Activated effector memory CD4-positive, alpha-beta T cell treated with anti-CD3 and anti-CD28 coated beads, Interleukin-2, amount 50 U/mL, for 16 hours (primary cell): ENCODE results near the gene PLA2G5.

Experiments used
- DNase-seq: peaks from one replicate; pipeline ENCODE4 v3.0.0-alpha.2; 2020

Gene PLA2G5

DNA sequence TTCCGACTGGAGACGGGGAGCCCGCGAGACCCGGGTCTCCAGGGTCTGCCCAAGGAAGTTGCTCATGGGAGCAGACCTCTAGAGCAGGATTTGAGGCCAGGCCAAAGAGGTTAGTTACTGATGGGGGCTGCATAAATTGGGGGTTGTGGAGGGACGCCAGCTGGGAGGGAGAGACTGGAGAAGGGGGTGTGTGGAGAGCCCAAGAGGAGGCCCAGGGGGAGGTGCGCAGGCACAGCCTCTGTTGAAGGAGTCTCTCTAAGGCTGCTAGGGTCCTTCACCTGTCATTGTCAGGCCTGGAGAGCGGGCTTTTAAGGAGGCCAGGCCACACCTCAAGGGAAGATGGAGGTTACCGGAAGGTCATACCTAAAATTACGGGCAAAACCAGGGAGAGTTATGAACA is 363 bp downstream of the PLA2G5 start:
- DNase-seq = no peak

DNA sequence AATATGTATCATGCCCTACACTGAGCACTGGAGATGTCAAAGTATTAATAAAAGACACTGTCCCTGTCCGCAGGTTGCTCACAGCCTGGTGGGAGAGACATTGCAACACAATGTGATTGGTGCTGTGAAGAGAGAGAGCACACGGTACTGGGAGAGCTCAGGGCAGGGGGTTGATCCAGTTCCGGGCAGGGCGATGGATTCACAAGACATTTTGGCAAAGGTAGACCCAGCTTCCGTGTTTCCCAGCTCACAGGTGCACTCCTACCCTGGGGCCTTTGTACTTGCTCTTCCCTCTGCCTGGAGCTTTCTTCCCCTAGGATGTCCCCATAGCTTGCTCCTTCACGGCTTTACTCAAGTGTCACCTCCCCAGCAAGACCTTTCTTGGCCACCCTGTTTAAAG is 1.4 kb downstream of the PLA2G5 start:
- DNase-seq = no peak

DNA sequence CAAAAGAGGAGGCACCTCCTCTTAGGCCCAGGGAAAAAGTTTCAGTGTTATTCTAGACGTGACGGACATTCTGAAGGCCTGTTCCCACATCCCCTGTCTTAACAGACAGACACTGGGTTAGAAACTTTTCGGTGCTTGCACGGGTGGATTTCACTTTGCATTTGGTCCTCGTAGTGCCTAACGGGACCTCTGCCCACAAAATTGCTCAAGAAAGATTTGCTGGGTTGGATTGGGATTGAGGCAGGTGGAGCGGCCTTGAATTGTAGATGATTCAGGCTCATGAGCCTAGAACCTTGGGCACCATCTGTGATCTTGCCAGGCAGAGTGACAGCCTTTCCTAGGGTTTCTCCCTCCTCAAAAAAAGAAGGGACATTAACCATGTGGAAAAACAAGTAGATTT is 2.8 kb downstream of the PLA2G5 start:
- DNase-seq = no peak

DNA sequence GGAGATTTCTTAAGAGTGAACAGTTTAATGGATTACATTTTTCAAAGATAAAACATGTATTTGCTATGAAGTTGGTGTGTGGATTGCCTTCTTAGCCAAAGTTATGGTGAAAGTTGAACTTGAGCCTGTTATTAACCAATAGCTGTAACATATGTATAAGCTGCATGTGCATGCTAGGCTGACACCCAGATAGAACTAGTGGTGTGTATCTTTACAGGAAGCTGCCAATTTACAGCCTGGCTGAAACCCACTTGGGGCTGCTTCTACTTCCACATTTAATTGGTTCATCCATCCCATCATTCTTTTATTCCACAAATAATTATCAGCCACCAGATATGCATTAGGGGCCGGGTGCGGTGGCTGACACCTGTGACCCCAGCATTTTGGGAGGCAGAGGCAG is 3.3 kb downstream of the PLA2G5 start:
- no peak for DNase-seq

DNA sequence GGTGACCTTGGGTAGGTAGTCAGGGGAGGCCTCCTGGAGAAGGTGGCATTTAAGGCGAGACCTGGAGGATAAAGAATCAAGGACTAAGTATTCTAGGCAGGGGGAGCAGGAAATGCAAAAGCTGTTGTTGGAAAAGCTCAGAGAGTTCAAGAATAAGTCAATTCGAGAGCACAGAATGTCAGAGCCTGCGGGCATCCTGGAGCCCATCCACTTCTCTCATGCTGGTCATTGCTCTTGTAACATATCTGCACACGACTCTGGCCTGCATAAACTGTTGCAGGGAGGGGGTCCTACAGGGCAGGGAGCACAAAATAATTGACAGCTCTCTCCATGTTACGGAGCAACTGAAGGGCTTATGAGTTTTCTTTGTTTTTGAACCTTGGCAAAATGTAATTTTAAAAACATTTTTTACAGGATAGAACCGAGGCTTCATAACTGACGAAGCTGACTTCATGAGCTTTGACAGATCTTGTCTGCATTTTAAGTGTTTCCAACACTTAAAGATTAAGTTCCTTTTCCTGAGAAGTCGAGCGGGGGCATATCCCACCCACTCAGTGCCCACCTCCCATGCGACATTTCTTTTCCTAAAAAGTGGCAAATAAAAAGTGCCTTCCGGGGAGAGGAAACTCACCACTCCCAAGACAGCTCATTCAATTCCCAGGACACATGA is 4.2 kb downstream of the PLA2G5 start:
- no peak for DNase-seq

DNA sequence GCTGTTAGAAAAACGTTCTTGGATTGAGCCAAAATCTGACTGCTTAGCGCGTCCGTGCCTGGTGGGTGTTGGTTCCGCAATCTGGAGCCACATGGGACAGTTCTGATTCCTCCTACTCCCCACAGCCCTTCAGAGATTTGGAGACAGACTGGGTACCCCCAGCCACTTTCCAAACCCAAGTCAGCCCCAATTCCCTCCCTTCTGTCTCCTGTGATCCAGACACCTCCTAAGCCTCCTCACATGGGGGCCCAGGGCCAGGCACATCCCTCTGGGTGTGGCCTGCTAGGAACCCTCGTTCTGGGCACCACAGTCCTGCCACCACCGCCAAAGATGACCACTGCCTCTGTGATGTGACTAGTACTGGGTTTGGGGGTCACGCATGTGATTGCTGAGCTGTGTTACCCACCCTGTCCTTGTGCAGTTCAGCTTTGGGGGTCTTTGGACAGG is 4.8 kb downstream of the PLA2G5 start:
- DNase-seq = no peak

DNA sequence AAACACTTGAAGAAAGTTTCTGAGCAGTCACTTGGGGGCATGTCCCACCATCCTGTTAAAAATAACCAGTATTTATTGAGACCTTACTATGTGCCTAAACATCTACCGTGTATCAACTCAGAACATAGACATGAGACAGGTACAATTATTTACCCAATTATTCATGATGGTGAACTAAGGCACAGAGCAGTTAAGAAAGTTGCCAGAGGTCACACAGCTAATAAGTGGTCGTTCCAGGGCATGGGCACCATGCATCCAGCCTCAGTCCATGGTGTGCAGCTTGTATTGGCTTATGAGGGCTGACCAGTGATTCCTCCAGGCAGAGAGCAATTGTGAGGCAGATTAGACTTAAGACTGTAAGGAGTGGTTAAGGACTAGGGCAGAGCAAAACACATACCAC is 5.4 kb downstream of the PLA2G5 start:
- no peak for DNase-seq

DNA sequence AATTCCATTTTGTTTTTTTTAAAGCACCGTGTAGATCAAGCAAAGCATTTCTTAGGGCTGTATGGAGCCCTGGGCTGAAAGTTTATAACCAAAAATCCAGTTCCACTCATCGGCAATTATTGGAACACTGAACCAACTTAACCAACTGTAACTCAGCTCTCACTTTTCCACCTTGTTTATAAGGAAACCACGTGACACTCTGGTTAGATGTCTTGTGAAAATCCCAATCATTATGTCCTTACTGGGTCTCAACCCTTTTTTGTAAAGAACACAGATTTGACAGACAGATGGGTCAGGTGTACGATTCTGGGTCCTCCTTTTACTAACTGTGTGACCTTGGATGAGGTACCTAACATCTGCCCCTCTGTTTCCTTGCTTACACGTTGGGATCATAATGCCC is 6.2 kb downstream of the PLA2G5 start:
- DNase-seq = no peak

DNA sequence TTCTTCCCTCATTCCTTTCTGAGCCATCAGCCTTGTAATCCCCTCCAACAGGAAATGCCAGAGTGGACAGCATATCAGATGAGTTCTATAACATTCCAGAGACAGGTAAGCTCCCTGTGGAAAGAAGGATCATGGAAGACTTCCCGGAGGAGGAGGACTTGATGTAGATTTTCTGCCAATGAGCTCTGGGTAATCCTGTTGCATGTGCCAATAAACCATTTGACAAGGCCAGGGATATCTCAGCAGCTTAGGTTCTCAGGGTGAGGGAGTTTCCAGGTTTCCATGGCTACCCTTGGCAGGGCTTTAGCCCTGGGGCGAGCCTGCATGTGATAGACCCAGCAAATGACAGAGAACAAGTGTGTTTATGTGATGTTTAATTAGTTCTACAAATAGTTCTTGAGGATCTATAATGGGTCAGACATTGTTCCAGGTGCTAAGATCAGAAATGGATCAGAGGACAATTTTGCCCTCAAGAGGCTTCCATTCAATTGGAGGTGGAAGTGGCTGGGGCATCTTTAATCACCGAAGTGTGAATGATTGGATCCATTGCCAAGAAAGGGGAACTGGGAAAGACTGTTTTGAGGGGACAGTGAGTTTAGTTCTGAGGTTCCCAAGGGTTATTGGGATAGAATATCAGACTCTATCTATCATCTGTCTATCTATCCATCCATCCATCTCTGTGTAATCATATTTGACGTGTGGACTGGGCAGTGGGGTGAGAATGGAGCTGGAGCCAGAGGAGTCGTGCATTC is 6.9 kb downstream of the PLA2G5 start:
- DNase-seq = no peak

DNA sequence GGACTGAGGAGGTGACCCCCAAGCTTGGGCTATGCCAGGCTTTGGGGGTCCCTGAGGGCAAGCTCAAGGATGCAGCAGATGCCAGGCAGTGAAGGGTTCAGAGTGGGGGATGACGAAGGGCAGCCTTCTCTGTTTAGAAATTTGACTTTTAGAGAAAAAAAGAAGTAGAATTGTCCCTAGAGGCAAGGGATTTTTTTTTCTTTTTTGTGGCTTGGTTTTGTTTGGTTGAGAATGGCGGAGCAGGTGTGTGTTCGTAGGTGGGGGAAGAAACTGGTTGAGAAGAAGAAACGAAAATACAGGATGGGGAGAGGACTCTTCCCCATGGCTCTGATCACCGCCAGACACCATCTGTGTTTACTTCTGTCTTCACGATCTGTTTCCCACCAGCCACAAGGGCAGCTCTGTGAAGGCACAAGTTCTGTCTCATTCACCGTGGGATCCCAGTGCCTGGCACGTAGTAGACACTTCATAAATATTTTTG is 8.2 kb downstream of the PLA2G5 start:
- no peak for DNase-seq

DNA sequence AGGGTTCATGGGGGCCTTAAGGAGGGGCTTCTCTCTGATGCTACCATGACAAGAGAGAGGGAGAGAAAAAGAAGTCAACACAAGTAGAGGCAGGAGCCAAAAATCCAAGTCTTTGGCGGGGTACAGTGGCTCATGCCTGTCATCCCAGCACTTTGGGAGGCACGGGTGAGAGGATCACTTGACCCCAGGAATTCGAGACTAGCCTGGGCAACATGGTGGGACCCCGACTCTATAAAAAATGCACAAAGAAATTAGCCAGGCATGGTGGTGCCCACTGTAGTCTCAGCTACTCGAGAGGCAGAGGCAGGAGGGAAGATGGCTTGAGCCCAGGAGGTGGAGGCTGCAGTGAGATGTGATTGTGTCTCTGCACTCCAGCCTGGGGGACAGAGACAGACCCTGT is 8.7 kb downstream of the PLA2G5 start:
- DNase-seq = no peak

DNA sequence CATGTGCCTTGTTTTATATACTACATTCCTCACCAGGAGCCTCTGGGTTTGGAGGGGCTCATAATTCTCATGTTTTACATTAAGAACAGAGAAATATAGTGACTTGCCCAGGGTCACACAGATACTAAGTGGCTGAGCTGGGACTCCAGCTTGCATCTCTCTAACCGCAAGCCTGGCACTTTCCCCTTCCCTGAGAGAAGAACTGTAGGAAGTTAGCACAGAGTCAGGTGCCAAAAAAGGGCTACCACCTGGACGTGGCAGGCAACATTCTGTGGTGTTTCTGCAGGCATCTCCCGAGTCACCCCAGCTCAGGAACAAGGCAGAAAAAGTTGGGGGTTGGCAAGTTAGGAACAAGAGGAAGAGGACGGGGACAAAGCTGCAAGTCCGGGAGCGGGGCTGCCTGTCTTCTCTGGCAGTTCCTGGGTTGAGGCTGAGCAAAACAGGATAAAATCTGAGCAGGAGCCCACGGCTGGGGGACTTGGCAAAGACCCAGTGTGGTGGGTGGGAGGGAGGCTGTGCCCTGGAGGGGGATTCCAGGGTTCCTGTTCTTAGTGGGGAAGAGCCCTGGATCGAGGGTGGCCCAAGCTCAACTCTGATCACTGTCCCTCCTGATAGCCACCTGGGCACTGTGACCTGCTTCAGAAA is 9.8 kb downstream of the PLA2G5 start:
- DNase-seq = no peak

DNA sequence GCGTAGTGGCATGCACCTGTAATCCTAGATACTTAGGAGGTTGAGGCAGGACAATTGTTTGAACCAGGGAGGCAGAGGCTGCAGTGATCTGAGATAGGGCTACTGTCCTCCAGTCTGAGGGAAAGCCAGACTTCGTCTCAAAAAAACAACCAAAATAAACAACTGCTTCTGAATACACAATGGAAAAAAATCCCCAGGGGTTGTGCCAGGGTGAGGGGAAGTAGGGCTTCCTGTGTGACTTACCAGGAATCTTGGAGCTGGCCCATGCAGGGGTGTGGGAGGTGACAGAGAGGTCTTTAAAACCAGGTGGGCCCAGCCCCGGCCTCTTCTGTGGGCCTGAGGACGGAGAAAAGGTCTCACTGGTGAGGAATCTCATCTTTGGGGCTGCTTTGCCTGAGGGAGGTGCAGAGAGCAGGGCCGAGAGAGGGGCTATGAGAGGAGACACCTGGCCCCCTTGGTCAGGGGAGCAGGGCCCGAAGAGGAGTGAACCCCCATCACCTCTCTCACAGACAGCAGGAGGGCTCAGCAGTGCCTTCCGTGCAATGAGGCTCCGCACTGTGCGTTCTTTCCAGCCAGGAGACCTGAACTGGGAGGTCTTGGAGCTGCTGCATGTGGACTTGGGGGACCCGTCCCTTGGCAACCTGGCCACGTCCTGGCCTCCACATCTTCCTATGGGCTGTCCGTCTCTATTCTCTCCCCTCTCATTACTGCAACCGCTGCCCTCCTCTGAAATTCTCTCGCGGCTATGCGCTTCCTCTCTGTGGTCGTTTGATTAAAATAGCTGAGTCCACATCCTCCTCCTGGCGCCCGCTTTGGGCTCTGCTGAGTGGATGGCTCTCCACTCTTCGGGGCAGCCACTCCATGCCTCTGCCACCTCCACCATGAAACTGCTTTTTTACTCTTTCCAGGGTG is 10.7 kb downstream of the PLA2G5 start:
- DNase-seq = no peak

DNA sequence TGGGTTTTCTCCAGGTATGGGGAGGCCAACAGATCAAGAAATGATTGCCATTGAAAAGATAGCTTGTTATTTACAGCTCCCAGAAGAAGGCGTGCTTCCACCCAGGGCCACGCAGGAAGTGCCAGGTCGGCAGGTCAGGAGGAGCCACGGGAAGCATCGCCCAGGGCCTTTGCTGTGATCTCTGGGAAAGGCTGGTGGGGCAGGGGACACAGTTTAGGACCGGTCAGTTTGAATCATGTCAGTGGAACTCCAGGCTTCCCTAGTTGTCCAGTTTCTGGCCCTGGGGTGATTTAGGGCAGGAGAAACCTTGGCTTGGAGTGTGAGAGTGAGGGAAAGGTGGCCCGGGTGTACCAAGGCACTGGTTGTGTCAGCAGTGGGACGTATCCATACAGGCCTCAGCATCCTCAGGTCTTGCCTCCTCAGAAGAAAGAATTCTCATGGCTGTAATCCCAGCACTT is 11.4 kb downstream of the PLA2G5 start:
- no peak for DNase-seq

DNA sequence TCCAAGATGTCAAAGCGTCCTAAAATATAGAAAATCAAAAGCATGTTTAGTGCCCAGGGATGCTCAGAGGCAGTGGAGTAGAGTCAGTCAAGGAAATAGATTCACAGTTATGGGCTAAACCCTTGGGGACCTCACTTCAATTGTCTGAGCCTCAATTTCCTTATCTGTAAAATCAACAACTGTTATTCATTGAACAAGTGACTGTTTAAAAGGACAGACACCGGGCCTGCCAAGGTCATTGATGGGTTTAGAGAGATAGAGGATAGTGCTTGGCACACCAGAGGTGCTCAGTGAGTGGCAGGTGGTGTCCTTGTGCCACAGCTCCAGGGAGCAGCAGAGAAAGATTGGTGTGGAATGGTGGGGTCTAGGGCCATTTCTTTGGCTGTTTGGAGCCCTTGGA is 12.8 kb downstream of the PLA2G5 start:
- DNase-seq = no peak

DNA sequence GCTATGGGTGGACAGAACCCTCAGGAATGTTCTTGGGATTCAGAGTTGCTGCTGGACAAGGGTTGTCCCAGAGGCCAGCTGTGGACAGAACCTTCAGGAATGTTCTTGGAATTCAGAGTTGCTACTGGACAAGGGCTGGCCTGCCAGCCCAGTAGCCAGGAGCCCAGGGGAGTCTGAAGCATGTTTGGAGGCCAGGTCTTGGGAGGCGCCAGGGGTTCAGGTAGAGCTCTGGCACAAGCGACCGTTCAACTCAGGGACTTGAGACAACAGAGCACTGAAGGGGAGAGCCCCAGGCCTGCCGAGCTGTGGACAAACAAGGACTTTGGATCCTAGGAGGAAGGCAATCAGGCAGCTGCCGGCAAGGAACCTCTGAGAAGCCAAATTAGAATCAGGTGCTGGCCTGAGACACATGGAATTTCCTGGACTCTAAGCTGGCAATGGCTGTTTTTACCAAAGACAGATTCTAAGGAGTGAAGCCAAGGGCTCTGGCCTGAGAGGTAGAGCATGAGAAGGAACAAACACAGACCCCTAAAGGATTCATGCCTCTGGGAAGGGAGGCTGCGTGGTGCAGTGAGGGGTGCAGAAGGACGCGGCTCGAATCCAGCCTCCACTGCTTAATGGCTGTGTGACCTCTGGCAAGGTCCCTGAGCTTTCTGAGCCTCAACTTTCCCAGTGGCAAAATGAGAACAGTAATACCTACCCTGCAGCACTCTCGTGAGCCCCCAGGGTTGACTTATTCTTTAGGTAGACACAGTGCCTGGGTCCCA is 13.4 kb downstream of the PLA2G5 start:
- no peak for DNase-seq

DNA sequence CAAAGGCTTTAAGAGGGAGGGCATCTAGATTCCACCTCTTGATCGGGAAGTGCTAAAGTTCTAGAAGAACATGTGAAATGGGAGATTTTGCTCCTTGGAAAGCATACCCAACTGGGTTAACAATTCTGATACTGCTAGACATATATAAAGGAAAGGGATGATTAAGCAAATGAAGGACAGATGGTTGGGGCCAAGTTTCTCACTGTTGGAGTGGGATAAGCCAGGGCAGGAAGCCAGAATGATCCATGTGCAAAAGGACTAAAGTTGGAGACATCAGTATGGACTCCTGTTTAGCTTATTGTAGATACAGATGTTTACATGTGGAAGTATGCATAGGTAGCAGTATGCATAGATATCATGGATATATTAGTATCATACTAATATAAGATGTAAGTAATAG is 16.8 kb downstream of the PLA2G5 start:
- DNase-seq = no peak

DNA sequence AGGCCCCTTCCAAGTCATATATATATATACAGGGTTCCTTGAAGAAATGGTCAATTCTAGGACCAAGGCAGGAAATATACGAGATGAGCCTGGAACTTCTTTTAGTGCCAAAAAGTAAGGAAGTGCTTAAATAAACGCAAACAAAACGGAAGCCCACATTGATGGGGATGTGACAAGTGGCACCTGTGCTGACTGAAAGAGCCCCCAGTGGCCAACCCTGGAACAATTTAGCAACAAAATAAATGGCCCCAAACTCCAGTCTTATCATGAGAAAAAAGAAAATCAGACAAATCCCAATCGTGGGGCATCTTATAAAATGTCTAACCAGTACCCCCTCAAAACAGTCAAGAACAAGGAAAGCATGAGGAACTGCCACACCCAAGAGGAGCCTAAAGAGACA is 17.7 kb downstream of the PLA2G5 start:
- DNase-seq = no peak

DNA sequence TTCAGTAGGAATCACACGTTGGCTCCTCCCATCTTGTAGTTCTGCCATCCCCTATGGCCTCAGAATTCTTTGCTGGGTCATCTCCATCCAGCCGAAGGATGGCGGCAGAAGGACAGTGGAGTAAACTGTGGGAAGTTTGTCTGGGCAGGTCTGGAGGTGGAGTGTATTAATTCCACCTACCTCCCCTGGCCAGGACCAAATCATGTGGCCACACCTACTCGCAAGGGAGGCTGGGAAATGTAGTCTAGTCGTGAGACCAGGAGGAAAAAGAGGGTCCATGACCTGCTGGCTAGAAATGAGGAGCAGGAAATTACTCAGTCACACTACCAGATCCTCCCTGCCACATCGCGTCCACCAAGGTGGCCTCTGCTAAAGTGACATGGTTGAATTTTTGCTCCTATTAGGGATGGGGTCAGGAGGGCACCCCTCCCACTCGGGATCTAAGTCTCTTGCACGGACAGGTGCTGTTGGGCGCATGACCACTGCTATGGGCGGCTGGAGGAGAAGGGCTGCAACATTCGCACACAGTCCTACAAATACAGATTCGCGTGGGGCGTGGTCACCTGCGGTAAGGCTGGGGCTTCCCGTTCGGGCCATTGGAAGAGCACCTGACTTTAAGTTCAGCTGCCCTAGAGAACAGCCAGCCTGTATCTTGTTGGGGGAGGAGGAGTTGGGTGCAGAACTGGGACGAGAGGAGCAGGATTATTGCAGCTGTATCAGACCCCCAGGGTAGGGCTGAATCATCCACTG is 19.5 kb downstream of the PLA2G5 start:
- DNase-seq = no peak

DNA sequence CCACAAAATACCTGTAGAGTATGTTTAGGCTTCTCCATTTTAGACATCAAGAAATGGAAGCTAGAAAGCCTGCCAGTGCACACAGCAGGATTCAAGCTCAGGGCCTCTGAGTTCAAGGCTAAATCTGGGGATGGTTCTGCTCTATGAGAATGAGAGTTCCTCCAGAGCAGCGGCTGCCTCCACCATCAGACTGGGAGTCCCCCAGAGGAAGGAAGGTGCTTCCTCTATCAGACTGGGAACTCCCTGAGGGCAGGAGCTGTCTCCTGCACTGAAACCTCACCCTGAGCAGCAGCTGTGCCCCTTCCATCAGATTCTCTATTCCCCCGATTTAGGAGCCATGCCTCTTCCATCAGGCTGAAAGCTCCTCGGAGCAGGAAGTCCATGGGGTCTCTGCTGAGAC is 20.1 kb downstream of the PLA2G5 start:
- no peak for DNase-seq

DNA sequence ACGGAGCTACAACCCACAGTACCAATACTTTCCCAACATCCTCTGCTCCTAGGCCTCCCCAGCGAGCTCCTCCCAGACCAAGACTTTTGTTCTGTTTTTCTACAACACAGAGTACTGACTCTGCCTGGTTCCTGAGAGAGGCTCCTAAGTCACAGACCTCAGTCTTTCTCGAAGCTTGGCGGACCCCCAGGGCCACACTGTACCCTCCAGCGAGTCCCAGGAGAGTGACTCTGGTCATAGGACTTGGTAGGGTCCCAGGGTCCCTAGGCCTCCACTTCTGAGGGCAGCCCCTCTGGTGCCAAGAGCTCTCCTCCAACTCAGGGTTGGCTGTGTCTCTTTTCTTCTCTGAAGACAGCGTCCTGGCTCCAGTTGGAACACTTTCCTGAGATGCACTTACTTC is 20.6 kb downstream of the PLA2G5 start:
- no peak for DNase-seq
